DND-41 (cell line): Measurements from ENCODE around the gene CHAT.

Experiments
- ATAC-seq: fragments of 200-7000 bp; cut with Tn5 transposase; 3 replicates; pipeline ENCODE4 v1.9.1; 2021; ENCODE audit warnings: low read depth; ENCODE audit not compliant: insufficient read depth
- DNase-seq: peaks from one replicate; pipeline ENCODE4 v3.0.0-alpha.2; 2020
- H2AFZ ChIP-seq: 2 replicates; pipeline ENCODE4 v1.6.0; 2012; ENCODE audit warnings: low read depth, low read length
- H3K27ac ChIP-seq: 2 replicates; pipeline ENCODE4 v1.5.1; 2012; ENCODE audit warnings: low read length, inconsistent platforms
- H3K27me3 ChIP-seq: fragments of 200-600 bp; sonication (generic); 2 replicates; pipeline ENCODE4 v1.6.0; 2012; ENCODE audit warnings: low read length, mild to moderate bottlenecking, inconsistent platforms; ENCODE audit not compliant: insufficient read depth, poor library complexity
- H3K36me3 ChIP-seq: 2 replicates; pipeline ENCODE4 v1.5.1; 2012; ENCODE audit warnings: low read length, inconsistent platforms; ENCODE audit not compliant: insufficient read depth
- H3K4me1 ChIP-seq: 2 replicates; pipeline ENCODE4 v1.5.1; 2012; ENCODE audit warnings: mild to moderate bottlenecking, low read length; ENCODE audit not compliant: insufficient read depth
- H3K4me2 ChIP-seq: 2 replicates; pipeline ENCODE4 v1.6.0; 2012; ENCODE audit warnings: mild to moderate bottlenecking, moderate library complexity, low read length, inconsistent platforms; ENCODE audit not compliant: insufficient read depth
- H3K4me3 ChIP-seq, 2 experiments: fragments of 200-600 bp in 1 of 2; shearing (Covaris generic) in 1 of 2; 2 replicates each; pipeline ENCODE4 v1.5.1; 2012 to 2016; ENCODE audit warnings: inconsistent platforms in 2 of 2, low read length in 2 of 2, mild to moderate bottlenecking in 2 of 2, low read depth in 1 of 2, moderate library complexity in 1 of 2
- H3K79me2 ChIP-seq: 2 replicates; pipeline ENCODE4 v1.6.0; 2012; ENCODE audit warnings: low read length, inconsistent platforms; ENCODE audit not compliant: insufficient read depth
- H3K9ac ChIP-seq: 2 replicates; pipeline ENCODE4 v1.6.0; 2012; ENCODE audit warnings: low read depth, mild to moderate bottlenecking, inconsistent platforms, low read length, moderate library complexity
- H3K9me3 ChIP-seq: 2 replicates; pipeline ENCODE4 v1.5.1; 2012; ENCODE audit warnings: low read length, moderate library complexity, mild to moderate bottlenecking, inconsistent platforms; ENCODE audit not compliant: insufficient read depth, severe bottlenecking
- H4K20me1 ChIP-seq: 2 replicates; pipeline ENCODE4 v1.6.0; 2012; ENCODE audit warnings: low read length; ENCODE audit not compliant: insufficient read depth
- EZH2 ChIP-seq: IDR thresholded peaks from 3 replicates; pipeline ENCODE4 v1.6.1; 2012; ENCODE audit warnings: borderline replicate concordance, low read depth, mild to moderate bottlenecking, moderate library complexity, low read length, inconsistent platforms; ENCODE audit not compliant: severe bottlenecking
- TF ChIP-seq, protein P1 (sequence below): IDR thresholded peaks from 2 replicates; pipeline ENCODE4 v1.5.1; 2012; ENCODE audit warnings: borderline replicate concordance, low read length, moderate library complexity, mild to moderate bottlenecking; ENCODE audit not compliant: poor library complexity, severe bottlenecking; ENCODE audit errors: extremely low read depth

Gene CHAT

DNA sequence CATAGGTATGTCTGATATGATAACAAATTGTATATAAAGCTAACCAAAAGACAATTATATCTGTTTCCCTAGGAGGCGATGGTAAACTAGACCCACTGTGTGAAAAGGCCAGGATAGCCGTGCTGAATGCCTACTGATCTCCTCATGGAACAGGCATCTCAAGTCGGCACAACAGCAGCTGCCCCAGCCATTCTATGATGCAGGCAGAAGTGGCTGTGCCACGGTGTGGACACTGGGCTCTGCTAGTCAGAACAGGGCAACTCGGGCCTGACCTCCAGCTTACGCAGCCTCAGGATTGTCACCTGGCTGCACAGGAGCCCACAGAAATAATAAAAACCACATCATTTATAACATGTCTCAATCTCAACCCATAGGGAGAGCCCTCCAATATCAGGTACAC, 80.6 kb downstream of the CHAT start:
- no peak overlapping the region for H3K4me2 ChIP-seq
- no peak overlapping the region for H3K27ac ChIP-seq
- H3K79me2 ChIP-seq = no peaks in the 10 kb centered on the region
- no peak overlapping the region for H2AFZ ChIP-seq
- TF ChIP-seq EZH2 = no peak
- TF ChIP-seq, protein P1, sequence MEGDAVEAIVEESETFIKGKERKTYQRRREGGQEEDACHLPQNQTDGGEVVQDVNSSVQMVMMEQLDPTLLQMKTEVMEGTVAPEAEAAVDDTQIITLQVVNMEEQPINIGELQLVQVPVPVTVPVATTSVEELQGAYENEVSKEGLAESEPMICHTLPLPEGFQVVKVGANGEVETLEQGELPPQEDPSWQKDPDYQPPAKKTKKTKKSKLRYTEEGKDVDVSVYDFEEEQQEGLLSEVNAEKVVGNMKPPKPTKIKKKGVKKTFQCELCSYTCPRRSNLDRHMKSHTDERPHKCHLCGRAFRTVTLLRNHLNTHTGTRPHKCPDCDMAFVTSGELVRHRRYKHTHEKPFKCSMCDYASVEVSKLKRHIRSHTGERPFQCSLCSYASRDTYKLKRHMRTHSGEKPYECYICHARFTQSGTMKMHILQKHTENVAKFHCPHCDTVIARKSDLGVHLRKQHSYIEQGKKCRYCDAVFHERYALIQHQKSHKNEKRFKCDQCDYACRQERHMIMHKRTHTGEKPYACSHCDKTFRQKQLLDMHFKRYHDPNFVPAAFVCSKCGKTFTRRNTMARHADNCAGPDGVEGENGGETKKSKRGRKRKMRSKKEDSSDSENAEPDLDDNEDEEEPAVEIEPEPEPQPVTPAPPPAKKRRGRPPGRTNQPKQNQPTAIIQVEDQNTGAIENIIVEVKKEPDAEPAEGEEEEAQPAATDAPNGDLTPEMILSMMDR = no peak
- no peaks in the 10 kb centered on the region for H3K9me3 ChIP-seq
- no peak overlapping the region for H3K4me3 ChIP-seq
- no peaks in the 10 kb centered on the region for H4K20me1 ChIP-seq
- H3K4me1 ChIP-seq = no peaks in the 10 kb centered on the region
- no peak for DNase-seq
- H3K9ac ChIP-seq = no peak overlapping the region
- no peaks in the 10 kb centered on the region for H3K27me3 ChIP-seq
- ATAC-seq = no peak
- H3K36me3 ChIP-seq = no peaks in the 10 kb centered on the region

DNA sequence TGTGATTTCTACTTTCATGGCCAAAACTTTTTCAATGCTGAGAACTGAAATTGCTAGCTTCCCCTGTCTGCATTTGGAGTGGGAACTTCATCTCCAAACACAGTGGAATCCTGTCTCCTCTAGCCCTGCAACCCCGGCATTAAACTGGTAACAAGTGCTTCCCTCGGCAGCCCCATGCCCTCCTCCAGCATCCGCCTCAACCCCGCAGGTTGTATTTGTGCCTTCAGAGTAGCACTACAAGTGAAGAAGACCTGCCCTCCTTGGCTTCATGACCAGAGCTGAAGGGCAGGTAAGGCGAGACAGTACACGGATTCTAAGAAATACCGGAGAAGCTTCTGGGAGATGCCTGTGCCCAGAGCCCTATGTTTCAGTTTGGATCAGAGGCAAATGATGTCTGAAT, 82.5 kb downstream of the CHAT start:
- H4K20me1 ChIP-seq = no peaks in the 10 kb centered on the region
- TF ChIP-seq, protein P1 = no peak
- no peak for TF ChIP-seq EZH2

GRCh38 chr10:49698679-49699078, 84.8 kb downstream of the CHAT start:
- ATAC-seq = no peak
- Histone ChIP-seq H2AFZ (no peak overlapping the region), H3K27ac (no peak overlapping the region), H3K9me3 (peaks cover 3% of the 10 kb centered on the region), H3K4me3 (no peak overlapping the region), H3K4me1 (no peaks in the 10 kb centered on the region), H3K79me2 (no peaks in the 10 kb centered on the region), H3K27me3 (no peaks in the 10 kb centered on the region), H3K4me2 (no peak overlapping the region), H3K36me3 (no peaks in the 10 kb centered on the region), H3K9ac (no peak overlapping the region), H4K20me1 (no peaks in the 10 kb centered on the region)
- no peak for DNase-seq
- no peak for TF ChIP-seq EZH2
- TF ChIP-seq, protein P1 = no peak

More for the DNA sequence above, 82.5 kb downstream of the CHAT start:
- Histone ChIP-seq H3K27ac (no peak overlapping the region), H2AFZ (no peak overlapping the region), H3K36me3 (no peaks in the 10 kb centered on the region), H3K4me3 (no peak overlapping the region), H3K27me3 (no peaks in the 10 kb centered on the region), H3K79me2 (no peaks in the 10 kb centered on the region), H3K4me1 (no peaks in the 10 kb centered on the region), H3K9me3 (no peaks in the 10 kb centered on the region), H3K9ac (no peak overlapping the region), H3K4me2 (no peak overlapping the region)
- DNase-seq = no peak
- no peak for ATAC-seq

DNA sequence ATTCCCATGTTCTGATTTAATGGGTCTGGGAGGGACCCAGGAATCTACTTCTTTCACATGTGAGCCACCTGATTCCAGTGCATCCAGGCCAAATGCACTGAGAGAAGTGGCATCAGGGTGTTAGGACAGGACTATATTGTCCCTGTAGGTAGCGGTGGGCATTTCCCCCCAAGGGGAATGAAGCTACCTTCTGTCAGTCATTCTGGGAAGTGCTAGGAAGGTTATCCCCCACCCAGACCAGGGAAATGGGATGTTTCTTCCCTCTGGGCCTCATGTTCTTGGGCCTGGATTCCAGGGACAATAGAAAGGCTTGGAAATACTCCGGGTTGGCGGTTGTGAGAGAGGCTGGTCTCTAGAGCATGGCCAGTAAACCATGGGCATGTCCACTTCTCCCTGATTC, 86.4 kb downstream of the CHAT start:
- no peaks in the 10 kb centered on the region for H3K4me1 ChIP-seq
- H3K9me3 ChIP-seq = peaks cover 3% of the 10 kb centered on the region
- H3K27ac ChIP-seq = no peak overlapping the region
- H3K4me3 ChIP-seq = no peak overlapping the region
- no peak overlapping the region for H3K9ac ChIP-seq
- H3K4me2 ChIP-seq = no peak overlapping the region
- DNase-seq (no peak), ATAC-seq (no peak)
- no peak overlapping the region for H2AFZ ChIP-seq
- no peaks in the 10 kb centered on the region for H3K79me2 ChIP-seq
- no peaks in the 10 kb centered on the region for H3K36me3 ChIP-seq
- no peaks in the 10 kb centered on the region for H3K27me3 ChIP-seq
- TF ChIP-seq EZH2 = no peak
- TF ChIP-seq, protein P1 = no peak
- no peaks in the 10 kb centered on the region for H4K20me1 ChIP-seq
